MCF 10A (cell line): ENCODE measurements around the gene CSRP1. TPM values are rescaled to one million over a fixed set of nuclear protein-coding genes. Genes with fewer than 3 reads are reported as not detected.

Experiments
- BruUV-seq: library from RNA; stranded (reverse); fragments of 400-500 nt; replicated peaks from 2 replicates; lab custom pipeline; 2021; lab: Mats Ljungman, UMichigan
- CTCF ChIA-PET: fragments of 300-600 bp; sonication (Branson Sonifier 250); formaldehyde crosslinking; extraction: SDS; loops from one replicate; lab custom pipeline; 2021; ENCODE audit warnings: antibody characterized with exemption, inconsistent platforms; lab: Yijun Ruan, JAX
- POLR2A ChIA-PET: fragments of 300-600, 350-650 bp; sonication (Branson Sonifier 250); formaldehyde crosslinking; extraction: SDS; loops from one replicate; lab custom pipeline; 2020; ENCODE audit warnings: antibody characterized with exemption, inconsistent platforms; lab: Yijun Ruan, JAX
- DNase-seq: peaks from one replicate; pipeline ENCODE4 v3.0.0-alpha.2; 2018; ENCODE audit not compliant: unreplicated experiment
- H3K27ac Mint-ChIP-seq: one replicate; pipeline ENCODE4 v1.8.0; 2022; ENCODE audit warnings: mild to moderate bottlenecking, low read depth, mixed read lengths; ENCODE audit not compliant: unreplicated experiment
- H3K27me3 Mint-ChIP-seq: one replicate; pipeline ENCODE4 v1.8.0; 2022; ENCODE audit warnings: mixed read lengths; ENCODE audit not compliant: insufficient read depth, unreplicated experiment
- H3K36me3 Mint-ChIP-seq: one replicate; pipeline ENCODE4 v1.8.0; 2022; ENCODE audit warnings: mild to moderate bottlenecking, moderate library complexity, mixed read lengths; ENCODE audit not compliant: insufficient read depth, unreplicated experiment
- H3K4me1 Mint-ChIP-seq: one replicate; pipeline ENCODE4 v1.8.0; 2022; ENCODE audit warnings: mixed read lengths; ENCODE audit not compliant: insufficient read depth, unreplicated experiment
- H3K4me3 Mint-ChIP-seq: one replicate; pipeline ENCODE4 v1.8.0; 2022; ENCODE audit warnings: mild to moderate bottlenecking, moderate library complexity, mixed read lengths; ENCODE audit not compliant: unreplicated experiment
- H3K9me3 Mint-ChIP-seq: one replicate; pipeline ENCODE4 v1.8.0; 2022; ENCODE audit warnings: mixed read lengths; ENCODE audit not compliant: unreplicated experiment
- CTCF ChIP-seq: fragments of 200-600 bp; IDR thresholded peaks from one replicate; pipeline ENCODE4 v1.8.0; 2022; ENCODE audit warnings: antibody characterized with exemption, mild to moderate bottlenecking; ENCODE audit not compliant: unreplicated experiment
- intact Hi-C: fragments of 100-400 bp; cut with micrococcal nuclease; formaldehyde crosslinking; loops from 2 replicates; pipeline ENCODE4 v1.14.1; 2022
- total RNA-seq: library from RNA; stranded (reverse); gene quantifications from 2 replicates; pipeline ENCODE4 v1.2.3, GENCODE V29; 2022

The CSRP1 gene
- total RNA-seq, 1 experiment from 2014 or later, result 358 TPM

GRCh38 chr1:201501144-201501543, 5.8 kb downstream of the CSRP1 start:
- Mint-ChIP-seq H3K4me3 (no peak overlapping the region), H3K27me3 (no peaks in the 10 kb centered on the region), H3K4me1 (peaks cover 70% of the 10 kb centered on the region), H3K36me3 (peaks cover 28% of the 10 kb centered on the region), H3K9me3 (no peaks in the 10 kb centered on the region), H3K27ac (peak overlapping the region; percentile 84)
- intact Hi-C loops, result no loop called here
- POLR2A ChIA-PET, result interaction anchor here (1.2 to 11.9 kb wide), 6 partner anchors 9 to 65 kb away, joined by 4 to 257 read pairs (median 6); partner anchors contain the start of gene PHLDA3
- CTCF ChIA-PET, result interaction anchor here (0.6 to 70.3 kb wide), 7 partner anchors 3 to 375 kb away, joined by 3 to 3816 read pairs (median 4); partner anchors contain the start of genes CSRP1 and PHLDA3
- DNase-seq, result no peak
- no TSS peak for BruUV-seq
- TF ChIP-seq CTCF, result no peak

- H3K27me3 Mint-ChIP-seq, result no peaks in the 10 kb centered on the region
- peak overlapping the region; percentile 84 for H3K27ac Mint-ChIP-seq
- H3K36me3 Mint-ChIP-seq, result peaks cover 32% of the 10 kb centered on the region
- ChIA-PET CTCF (interaction anchor here (0.6 to 70.3 kb wide), 9 partner anchors 4 to 1248 kb away, joined by 3 to 3816 read pairs (median 4); partner anchors contain the start of genes CSRP1 and PHLDA3), POLR2A (interaction anchor here (1.2 to 11.9 kb wide), 5 partner anchors 9 to 65 kb away, joined by 4 to 257 read pairs (median 6); partner anchors contain the start of gene PHLDA3)
- H3K4me3 Mint-ChIP-seq, result no peak overlapping the region
- DNase-seq, result no peak
- BruUV-seq, result no TSS peak
- no peak for TF ChIP-seq CTCF
- intact Hi-C loops, result no loop called here
- H3K4me1 Mint-ChIP-seq, result peaks cover 69% of the 10 kb centered on the region
- H3K9me3 Mint-ChIP-seq, result no peaks in the 10 kb centered on the region
Observed at GRCh38 chr1:201500670-201501120, 6.2 kb downstream of the CSRP1 start.

- Mint-ChIP-seq H3K4me3 (no peak overlapping the region), H3K36me3 (peaks cover 38% of the 10 kb centered on the region), H3K27ac (peak overlapping the region; percentile 84), H3K9me3 (no peaks in the 10 kb centered on the region), H3K4me1 (peaks cover 66% of the 10 kb centered on the region), H3K27me3 (no peaks in the 10 kb centered on the region)
- TF ChIP-seq CTCF, result no peak
- DNase-seq, result peak; percentile 45
- ChIA-PET POLR2A (interaction anchor here (1.2 to 11.9 kb wide), 5 partner anchors 8 to 64 kb away, joined by 4 to 257 read pairs (median 6); partner anchors contain the start of gene PHLDA3), CTCF (interaction anchor here (0.6 to 70.3 kb wide), 8 partner anchors 4 to 1248 kb away, joined by 3 to 3816 read pairs (median 4); partner anchors contain the start of genes CSRP1 and PHLDA3)
- BruUV-seq, result no TSS peak
- intact Hi-C loops, result no loop called here
Observed at GRCh38 chr1:201499795-201500669, 6.9 kb downstream of the CSRP1 start.

GRCh38 chr1:201499191-201499590, 7.7 kb downstream of the CSRP1 start:
- H3K27me3 Mint-ChIP-seq, result no peaks in the 10 kb centered on the region
- CTCF ChIA-PET, result interaction anchor here (0.6 to 70.3 kb wide), 5 partner anchors 5 to 384 kb away, joined by 3 to 3816 read pairs (median 4); partner anchors contain the start of genes CSRP1 and PHLDA3
- peak overlapping the region; percentile 84 for H3K27ac Mint-ChIP-seq
- H3K9me3 Mint-ChIP-seq, result no peaks in the 10 kb centered on the region
- intact Hi-C loops, result no loop called here
- POLR2A ChIA-PET, result interaction anchor here (1.2 to 11.9 kb wide), 3 partner anchors 7 to 51 kb away, joined by 3 to 257 read pairs (median 227); partner anchors contain the start of gene PHLDA3
- H3K4me3 Mint-ChIP-seq, result no peak overlapping the region
- TF ChIP-seq CTCF, result no peak
- peaks cover 59% of the 10 kb centered on the region for H3K4me1 Mint-ChIP-seq
- BruUV-seq, result no TSS peak
- no peak for DNase-seq
- peaks cover 44% of the 10 kb centered on the region for H3K36me3 Mint-ChIP-seq
